Adrenal gland (tissue), 5 donors: ENCODE measurements around the gene VWA2.

Source experiments
- CTCF ChIP-seq, 6 experiments: fragments of 450-650 bp in 4 of 6; fragments of 200-600 bp in 2 of 6; sonication (generic) in 1 of 6; IDR thresholded peaks; 1 replicate in 5 of 6; 2 replicates in 1 of 6; pipeline versions ENCODE4 v1.5.1 to v1.8.0; 2016 to 2021; ENCODE audit warnings: antibody characterized with exemption in 6 of 6, mild to moderate bottlenecking in 2 of 6, moderate library complexity in 1 of 6
- POLR2A ChIP-seq, 2 donors: fragments of 450-650 bp; IDR thresholded peaks; one replicate each; pipeline ENCODE4 v1.6.1; 2017; ENCODE audit warnings: antibody characterized with exemption in 2 of 2, mild to moderate bottlenecking in 2 of 2, moderate library complexity in 1 of 2
- donor health status: DM: no; HTN: no; CAD: no.

GRCh38 chr10:114311496-114312209 lies 72.6 kb downstream of the VWA2 start:
- no peak for TF ChIP-seq CTCF (IDR thresholded peaks at IDR 0.05)
- TF ChIP-seq POLR2A (IDR thresholded peaks at IDR 0.05) = no peak
